ENCODE data around the gene GMDS. TPM values are rescaled to one million over a fixed set of nuclear protein-coding genes. Genes with fewer than 3 reads are reported as not detected.

GMDS gene
- total RNA-seq, 1 experiment from 2014 or later = 27.6 TPM

DNA sequence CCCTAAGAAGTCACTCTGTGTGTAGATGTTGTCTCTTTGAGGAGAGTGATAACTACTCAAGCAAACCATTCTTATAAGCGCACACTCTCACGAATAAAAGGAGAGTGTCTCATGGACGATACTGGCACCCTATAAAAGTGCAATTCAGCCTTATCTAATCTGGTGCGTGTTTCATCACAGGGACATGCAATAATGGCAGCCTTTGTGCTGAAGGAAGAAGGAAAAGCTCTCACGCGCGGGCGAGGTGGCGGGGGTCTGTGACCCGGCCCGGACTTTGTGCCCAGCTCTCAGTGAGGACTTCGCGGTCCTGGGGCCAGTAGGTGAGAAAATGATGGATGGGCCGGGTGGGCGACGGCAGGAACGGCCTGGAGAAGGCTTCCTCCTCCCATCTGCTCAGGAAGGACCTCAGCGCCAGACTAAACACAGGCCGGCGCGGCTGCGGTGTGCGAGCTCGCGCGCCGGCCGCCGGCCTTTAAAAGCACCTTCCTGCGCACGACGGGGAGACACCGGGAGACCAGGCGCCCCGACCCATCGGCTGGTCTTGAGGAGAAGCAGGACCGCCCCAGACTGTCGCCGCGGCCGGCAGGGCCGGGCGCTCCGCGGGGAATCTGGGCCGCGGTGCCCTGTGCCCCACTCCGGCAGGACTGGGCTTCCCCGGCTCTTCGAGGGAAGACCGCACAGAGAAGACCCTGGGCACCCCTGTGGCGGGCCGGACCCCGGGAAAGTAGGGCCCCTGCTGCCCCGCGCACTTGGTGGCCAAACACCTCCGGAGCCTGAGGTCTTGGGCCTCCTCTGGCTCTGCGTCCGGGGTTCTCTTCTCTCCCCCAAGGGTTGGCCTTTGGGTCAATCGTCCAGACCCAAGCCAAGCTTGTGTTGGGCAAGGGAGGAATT, 644.0 kb downstream of the GMDS start:
- H4K8ac ChIP-seq (replicated peaks; ENCODE audit: insufficient read length, low read depth, low read length) = no peak overlapping the region
- no peak for DNase-seq
- no peak overlapping the region for H3T11ph ChIP-seq (ENCODE audit: low read length)
- Mint-ChIP-seq H3K4me3 (no peak overlapping the region), H3K36me3 (ENCODE audit: insufficient read depth in 1 of 3, low read depth in 3 of 3) (no peaks in the 10 kb centered on the region), H3K9me3 (no peaks in the 10 kb centered on the region; a peak in 1 of 5 replicates), H3K27ac (no peak overlapping the region), H3K27me3 (ENCODE audit: low read depth) (peaks cover 69% of the 10 kb centered on the region), H3K4me1 (peaks cover 22 to 28% of the 10 kb centered on the region in 2 experiments)
- no peak overlapping the region for H3K9ac ChIP-seq (ENCODE audit: extremely low read depth, insufficient read length, low read length)
- no peak overlapping the region for H3K18ac ChIP-seq (ENCODE audit: insufficient read length, low read depth, low read length)
- H3K56ac ChIP-seq (ENCODE audit: insufficient read length, low read depth, low read length) = no peak overlapping the region
- H3K14ac ChIP-seq (ENCODE audit: insufficient read depth, low read length) = no peak overlapping the region
- H3K4ac ChIP-seq (ENCODE audit: low read depth, low read length) = no peak overlapping the region
- H3K23ac ChIP-seq (ENCODE audit: insufficient read length, low read depth, low read length) = no peak overlapping the region
- no peaks in the 10 kb centered on the region; the same call in 1 of the 2 replicates for H3K4me1 ChIP-seq (ENCODE audit: insufficient read depth, low read length)
- no peaks in the 10 kb centered on the region for H3K79me2 ChIP-seq (ENCODE audit: insufficient read depth, low read length)
- H4K5ac ChIP-seq (ENCODE audit: insufficient read length, low read depth, low read length) = no peak overlapping the region
- no peak overlapping the region for H2AK5ac ChIP-seq (ENCODE audit: insufficient read length, low read length)
- no peak overlapping the region for H4K91ac ChIP-seq (ENCODE audit: insufficient read length, low read depth, low read length)
- no peaks in the 10 kb centered on the region for H3K9me3 ChIP-seq (ENCODE audit: control insufficient read depth, low read depth, low read length)
- H3K79me1 ChIP-seq (ENCODE audit: insufficient read depth, low read depth, low read length, poor library complexity, severe bottlenecking) = no peaks in the 10 kb centered on the region
- H4K20me1 ChIP-seq (ENCODE audit: control insufficient read depth, insufficient read depth, insufficient read length) = no peaks in the 10 kb centered on the region
- no peak overlapping the region for H2BK5ac ChIP-seq (ENCODE audit: insufficient read length, low read length)
- no peak overlapping the region for H3K4me2 ChIP-seq (ENCODE audit: insufficient read depth, insufficient read length, low read length)
- no peak overlapping the region for H3K27ac ChIP-seq (ENCODE audit: insufficient read length, low read depth, low read length)
- H3K27me3 ChIP-seq (ENCODE audit: insufficient read depth, low read length) = peaks cover 30% of the 10 kb centered on the region
- no peak overlapping the region for H2BK15ac ChIP-seq (ENCODE audit: low read depth, low read length)
- H2AFZ ChIP-seq (ENCODE audit: low read length) = no peak overlapping the region
- no peak overlapping the region for H2BK20ac ChIP-seq (ENCODE audit: low read depth, low read length, poor library complexity, severe bottlenecking)
- no peak overlapping the region for H2BK120ac ChIP-seq (ENCODE audit: low read depth, low read length, poor library complexity, severe bottlenecking)
- H2BK12ac ChIP-seq (ENCODE audit: insufficient read length, low read depth, low read length) = no peak overlapping the region
- TF ChIP-seq, protein P1, sequence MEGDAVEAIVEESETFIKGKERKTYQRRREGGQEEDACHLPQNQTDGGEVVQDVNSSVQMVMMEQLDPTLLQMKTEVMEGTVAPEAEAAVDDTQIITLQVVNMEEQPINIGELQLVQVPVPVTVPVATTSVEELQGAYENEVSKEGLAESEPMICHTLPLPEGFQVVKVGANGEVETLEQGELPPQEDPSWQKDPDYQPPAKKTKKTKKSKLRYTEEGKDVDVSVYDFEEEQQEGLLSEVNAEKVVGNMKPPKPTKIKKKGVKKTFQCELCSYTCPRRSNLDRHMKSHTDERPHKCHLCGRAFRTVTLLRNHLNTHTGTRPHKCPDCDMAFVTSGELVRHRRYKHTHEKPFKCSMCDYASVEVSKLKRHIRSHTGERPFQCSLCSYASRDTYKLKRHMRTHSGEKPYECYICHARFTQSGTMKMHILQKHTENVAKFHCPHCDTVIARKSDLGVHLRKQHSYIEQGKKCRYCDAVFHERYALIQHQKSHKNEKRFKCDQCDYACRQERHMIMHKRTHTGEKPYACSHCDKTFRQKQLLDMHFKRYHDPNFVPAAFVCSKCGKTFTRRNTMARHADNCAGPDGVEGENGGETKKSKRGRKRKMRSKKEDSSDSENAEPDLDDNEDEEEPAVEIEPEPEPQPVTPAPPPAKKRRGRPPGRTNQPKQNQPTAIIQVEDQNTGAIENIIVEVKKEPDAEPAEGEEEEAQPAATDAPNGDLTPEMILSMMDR (conservative IDR thresholded peaks at IDR 0.05) = no peak
- peaks cover 6% of the 10 kb centered on the region for H3K23me2 ChIP-seq (ENCODE audit: insufficient read length, low read depth, low read length, poor library complexity, severe bottlenecking)
- WGBS (ENCODE audit: extremely low coverage, insufficient read length, low lambda C conversion rate) = no CpG with 5 or more reads among the region's 60 CpGs
